Head of caudate nucleus (tissue), 42 donors: ENCODE data around the gene VPS13A.
"Not testable (repeated sequence)": the region's sequence is repeated elsewhere in the genome, so short reads cannot be mapped to it uniquely, and the experiment has no call there.

ENCODE experiments used
- DNase-seq, 42 donors: peaks; one replicate each; pipeline versions ENCODE4 v3.0.0 to v3.0.0-alpha.2; 2020 to 2021; ENCODE audit warnings: mixed read lengths in 7 of 42
- intact Hi-C: fragments of 100-400 bp; cut with DNase I; formaldehyde crosslinking; loops from one replicate; pipeline ENCODE4 v1.15.0; 2022

Gene VPS13A

GRCh38 chr9:77402286-77402685 lies 225.0 kb downstream of the VPS13A start:
- DNase-seq: no peak

DNA sequence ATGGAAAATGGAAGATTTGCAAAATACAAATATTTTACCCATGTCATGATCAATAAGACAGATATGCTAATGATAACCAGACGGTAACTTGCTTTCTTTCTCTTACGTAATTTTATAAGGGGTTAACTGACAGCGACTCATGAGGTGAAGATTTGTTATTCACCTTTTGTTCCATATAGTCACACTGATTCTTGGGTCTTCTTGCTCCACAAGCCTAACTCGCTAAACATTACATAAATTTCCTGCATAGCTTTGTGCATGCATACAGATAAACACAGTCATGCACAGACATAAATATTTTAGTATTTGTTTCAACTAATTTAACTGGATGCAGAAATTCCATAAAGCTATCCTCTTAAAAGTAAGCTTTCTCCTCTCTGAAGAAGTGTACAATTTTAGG lies 225.9 kb downstream of the VPS13A start:
- DNase-seq: no peak
- intact Hi-C loops: no loop called here

More at GRCh38 chr9:77402286-77402685, 225.0 kb downstream of the VPS13A start:
- intact Hi-C loops: no loop called here

DNA sequence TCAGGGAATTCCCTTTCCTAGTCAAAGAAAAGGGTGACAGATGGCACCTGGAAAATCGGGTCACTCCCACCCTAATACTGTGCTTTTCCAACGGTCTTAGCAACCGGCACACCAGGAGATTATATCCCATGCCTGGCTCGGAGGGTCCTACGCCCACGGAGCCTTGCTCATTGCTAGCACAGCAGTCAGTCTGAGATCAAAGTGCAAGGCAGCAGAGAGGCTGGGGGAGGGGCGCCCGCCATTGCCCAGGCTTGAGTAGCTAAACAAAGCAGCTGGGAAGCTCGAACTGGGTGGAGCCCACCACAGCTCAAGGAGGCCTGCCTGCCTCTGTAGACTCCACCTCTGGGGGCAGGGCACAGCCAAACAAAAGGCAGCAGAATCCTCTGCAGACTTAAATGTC lies 231.2 kb downstream of the VPS13A start:
- DNase-seq, intact Hi-C loops: not testable (repeated sequence)

GRCh38 chr9:77417566-77417965 lies 240.2 kb downstream of the VPS13A start:
- DNase-seq: no peak

DNA sequence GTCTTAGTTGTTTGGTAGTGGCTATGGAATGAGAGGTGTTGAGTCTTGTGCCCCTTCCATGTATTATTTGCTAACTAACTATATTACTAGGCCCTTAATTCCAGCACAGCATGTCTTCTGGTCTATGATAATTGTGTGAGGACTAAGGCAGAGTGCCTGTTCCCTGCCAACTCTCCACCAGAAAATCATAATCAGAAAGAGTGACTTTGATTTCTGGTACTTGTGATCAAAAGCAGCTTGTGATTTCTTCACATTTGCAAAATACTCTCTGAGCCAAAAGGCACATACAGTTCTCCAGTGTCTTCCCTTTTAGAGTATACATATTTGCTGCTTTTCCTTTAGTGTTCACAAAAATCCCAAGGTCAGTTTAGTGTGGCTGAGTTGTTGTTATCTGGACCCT lies 240.9 kb downstream of the VPS13A start:
- no peak for DNase-seq
- intact Hi-C loops: no loop called here

More at GRCh38 chr9:77417566-77417965, 240.2 kb downstream of the VPS13A start:
- intact Hi-C loops: no loop called here

- DNase-seq: no peak
- intact Hi-C loops: no loop called here
Measured at GRCh38 chr9:77420641-77421040, 243.3 kb downstream of the VPS13A start.

- intact Hi-C loops: no loop called here
- no peak for DNase-seq
Measured at GRCh38 chr9:77421506-77422265, 244.4 kb downstream of the VPS13A start.

DNA sequence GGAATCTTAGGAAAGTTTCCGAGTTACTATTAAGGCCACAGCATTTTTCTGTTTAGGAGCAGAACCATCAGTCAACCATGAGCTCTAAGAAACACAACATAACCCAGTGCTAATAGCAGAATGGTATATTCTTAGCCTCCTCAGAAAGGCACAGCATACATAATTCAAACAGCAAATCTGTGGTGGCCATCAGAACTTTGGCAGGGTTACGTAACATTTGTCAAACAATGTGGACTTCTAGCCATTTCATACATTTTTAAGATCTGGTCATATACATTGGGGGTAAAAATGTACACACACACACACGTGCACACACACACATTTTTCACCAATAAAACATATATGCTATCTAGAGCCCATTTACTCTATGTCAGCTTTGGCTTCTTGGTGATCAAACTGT lies 245.6 kb downstream of the VPS13A start:
- intact Hi-C loops: no loop called here
- no peak for DNase-seq

GRCh38 chr9:77423841-77424240 lies 246.5 kb downstream of the VPS13A start:
- intact Hi-C loops: no loop called here
- DNase-seq: no peak

- DNase-seq: no peak
- intact Hi-C loops: no loop called here
Measured at GRCh38 chr9:77424993-77425392, 247.7 kb downstream of the VPS13A start.

- no peak for DNase-seq
- intact Hi-C loops: no loop called here
Measured at GRCh38 chr9:77426712-77427111, 249.4 kb downstream of the VPS13A start.

- intact Hi-C loops: no loop called here
- no peak for DNase-seq
Measured at GRCh38 chr9:77427256-77427927, 250.1 kb downstream of the VPS13A start.

DNA sequence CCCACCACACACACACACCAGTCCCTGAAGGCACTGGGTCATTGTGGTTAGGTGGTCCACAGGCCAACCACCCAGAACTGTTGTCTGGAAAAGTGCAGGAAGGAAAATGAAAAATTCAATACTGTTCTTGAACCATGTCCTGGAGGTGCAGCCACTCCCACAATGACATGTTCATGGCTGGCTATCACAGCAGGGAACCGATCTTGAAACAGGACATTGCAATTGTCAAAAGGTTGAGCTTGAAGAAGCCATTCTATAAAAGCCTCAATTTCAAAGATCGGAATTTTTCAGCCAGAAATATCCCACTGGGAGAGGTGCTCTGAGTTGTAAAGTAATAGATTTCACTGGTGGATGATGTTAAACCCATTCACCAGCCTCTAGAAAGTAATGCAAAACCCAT lies 252.6 kb downstream of the VPS13A start:
- intact Hi-C loops: loop anchor here (10.0 kb wide), 2 partner anchors 215 to 605 kb away; partner anchors contain the start of genes GNA14 and GNAQ
- no peak for DNase-seq

- intact Hi-C loops: loop anchor here (10.0 kb wide), 2 partner anchors 213 to 603 kb away; partner anchors contain the start of genes GNA14 and GNAQ
- DNase-seq: peak in 1 of 42 donors; percentile 33
Measured at GRCh38 chr9:77432053-77432452, 254.7 kb downstream of the VPS13A start.

DNA sequence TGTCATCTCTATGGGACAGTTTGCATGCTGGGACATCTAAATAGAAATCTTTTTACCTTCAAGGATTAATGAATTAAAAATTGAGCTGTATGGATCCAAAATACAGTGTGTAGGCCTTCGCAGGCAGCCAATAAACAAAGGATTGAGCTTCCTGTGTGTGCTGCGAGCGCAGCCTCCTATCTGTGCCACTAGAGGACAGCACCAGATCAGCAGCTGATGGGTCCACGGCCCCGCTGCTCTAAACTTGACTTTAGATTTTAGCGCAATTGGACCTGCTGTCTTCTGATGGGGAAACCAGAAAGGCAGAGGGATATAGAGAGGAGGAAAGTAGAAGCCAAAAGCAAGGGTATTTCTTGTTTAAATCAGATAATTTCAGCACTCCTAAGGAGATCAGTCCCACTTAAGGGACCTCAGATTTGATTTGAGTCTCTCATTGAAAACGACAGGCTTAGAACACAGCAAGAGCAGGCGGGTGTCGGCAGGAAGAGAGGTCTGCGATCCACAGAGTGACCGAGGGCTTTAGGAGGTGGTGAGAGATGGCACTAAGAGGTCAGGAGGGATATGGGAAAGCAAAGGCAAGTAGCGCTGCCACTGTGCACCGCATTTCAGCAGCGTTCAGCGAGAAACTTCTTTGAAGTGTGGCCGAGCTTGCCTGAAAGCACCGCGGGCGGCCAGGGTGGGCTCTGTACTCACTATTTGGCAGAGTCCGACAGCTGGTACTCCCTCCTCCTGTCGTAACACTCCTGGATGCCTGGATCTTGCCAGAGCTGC lies 256.5 kb downstream of the VPS13A start:
- DNase-seq: peak; percentile 62 to 90 (median 78)
- intact Hi-C loops: loop anchor here (10.0 kb wide), 2 partner anchors 211 to 601 kb away; partner anchors contain the start of genes GNA14 and GNAQ

DNA sequence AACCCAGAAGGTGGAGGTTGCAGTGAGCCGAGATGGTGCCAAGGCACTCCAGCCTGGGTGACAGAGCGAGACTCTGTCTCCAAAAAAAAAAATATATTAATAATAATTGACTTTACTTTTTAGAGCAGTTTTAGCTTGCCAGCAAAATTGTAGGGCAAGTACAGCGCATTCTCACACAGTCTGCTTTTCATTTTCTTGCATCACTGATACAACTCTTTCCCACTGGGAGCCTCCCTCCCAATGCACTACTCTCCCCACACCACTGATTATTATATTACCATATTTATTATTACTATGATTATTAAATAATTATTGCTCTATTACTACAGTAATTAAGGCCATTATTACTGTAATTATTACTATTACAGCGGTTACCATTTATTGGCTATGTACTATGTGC lies 257.9 kb downstream of the VPS13A start:
- no peak for DNase-seq
- intact Hi-C loops: loop anchor here (10.0 kb wide), 2 partner anchors 210 to 600 kb away; partner anchors contain the start of genes GNA14 and GNAQ

DNA sequence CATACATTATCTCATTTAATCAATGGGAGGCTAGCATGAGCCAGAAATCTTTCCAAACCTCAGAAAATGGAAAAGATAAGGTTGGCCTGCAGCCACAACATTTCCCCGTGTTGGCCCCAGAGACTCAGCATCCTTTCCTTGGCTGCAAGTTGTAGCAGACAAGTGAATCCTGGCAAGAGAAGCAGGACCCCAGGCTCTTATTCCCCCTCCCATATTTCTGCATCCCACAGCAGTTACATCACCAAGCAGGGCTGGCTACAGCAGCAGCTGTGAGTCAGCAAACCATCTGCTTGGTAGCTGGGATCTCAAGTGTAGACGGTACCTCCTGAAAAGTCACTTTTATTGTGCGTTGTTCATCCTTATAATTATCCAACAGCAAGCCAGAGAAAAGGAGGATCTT lies 258.4 kb downstream of the VPS13A start:
- intact Hi-C loops: loop anchor here (10.0 kb wide), 2 partner anchors 209 to 599 kb away; partner anchors contain the start of genes GNA14 and GNAQ
- peak in 1 of 42 donors; percentile 20 for DNase-seq

DNA sequence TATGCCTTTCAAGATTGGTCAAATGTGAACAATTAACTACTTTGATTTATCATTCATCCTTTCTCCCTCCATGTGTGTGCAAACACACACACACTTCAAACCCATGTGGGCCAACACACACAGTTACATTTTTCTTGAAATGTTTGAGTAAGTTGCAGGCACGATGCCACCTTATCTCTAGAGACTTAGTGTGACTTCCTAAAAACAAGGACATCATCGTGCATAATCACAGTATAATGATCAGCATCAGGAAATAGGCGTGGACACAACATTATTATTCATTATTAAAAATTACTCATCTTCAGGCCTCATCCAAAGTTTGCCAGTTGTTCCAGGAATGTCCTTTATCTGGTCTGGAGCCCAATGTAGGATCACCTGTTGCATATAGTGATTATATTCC lies 261.3 kb downstream of the VPS13A start:
- intact Hi-C loops: loop anchor here (10.0 kb wide), 2 partner anchors 206 to 596 kb away; partner anchors contain the start of genes GNA14 and GNAQ
- DNase-seq: no peak

DNA sequence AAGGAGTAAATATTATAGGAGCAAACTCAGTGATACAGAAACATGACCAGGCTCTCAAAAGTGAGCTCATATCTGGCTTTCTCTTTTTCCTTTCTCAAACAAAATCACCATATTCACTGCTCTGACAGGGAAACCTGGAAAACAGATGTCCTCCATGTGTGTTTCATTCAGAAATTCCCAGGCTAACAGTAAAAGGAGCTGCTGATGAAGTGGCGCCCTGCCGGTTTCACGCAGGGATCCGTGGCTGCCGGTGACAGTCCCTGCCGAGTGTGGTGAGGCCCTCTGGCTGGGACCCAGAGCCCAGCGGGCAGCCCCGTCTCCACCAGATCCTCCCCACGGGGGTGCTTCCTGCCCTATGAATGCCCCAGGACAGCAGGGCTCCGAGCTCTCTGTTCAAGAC lies 262.7 kb downstream of the VPS13A start:
- DNase-seq: peak in 32 of 42 donors; percentile 16 to 70 (median 37)
- intact Hi-C loops: loop anchor here (10.0 kb wide), 1 partner anchor 685 kb away; no protein-coding TSS in a partner anchor
